Gastrocnemius medialis (tissue), 4 donors: ENCODE results near the gene PTCD1. TPM values are rescaled to one million over a fixed set of nuclear protein-coding genes. Genes with fewer than 3 reads are reported as not detected.

ENCODE experiments used
- ATAC-seq, 2 donors: fragments of 150-250 bp; one replicate each; pipeline ENCODE4 v1.9.1; 2016
- DNase-seq, 2 donors: peaks; one replicate each; pipeline ENCODE4 v3.0.0-alpha.2; 2019
- H3K27ac ChIP-seq, 4 donors: fragments of 200-600 bp; sonication (generic); 1 replicate in 1 of 4; 2 replicates in 3 of 4; pipeline ENCODE4 v1.5.1; 2016 to 2018; ENCODE audit warnings: mild to moderate bottlenecking in 2 of 4, moderate library complexity in 1 of 4
- H3K27me3 ChIP-seq, 3 donors: fragments of 200-600 bp; sonication (generic) in 2 of 3; 1 replicate in 1 of 3; 2 replicates in 2 of 3; pipeline versions ENCODE4 v1.5.1 to v1.6.0; 2016 to 2019; ENCODE audit warnings: mild to moderate bottlenecking in 1 of 3, moderate library complexity in 1 of 3
- H3K36me3 ChIP-seq, 2 donors: fragments of 200-600 bp; sonication (generic) in 1 of 2; one replicate each; pipeline ENCODE4 v1.5.1; 2017 to 2018
- H3K4me1 ChIP-seq, 2 donors: fragments of 200-600 bp; sonication (generic) in 1 of 2; one replicate each; pipeline ENCODE4 v1.5.1; 2016 to 2017; ENCODE audit warnings: mild to moderate bottlenecking in 2 of 2
- H3K4me3 ChIP-seq, 4 donors: fragments of 200-600 bp; sonication (generic) in 3 of 4; 1 replicate in 1 of 4; 2 replicates in 3 of 4; pipeline ENCODE4 v1.5.1; 2016 to 2019; ENCODE audit warnings: mild to moderate bottlenecking in 2 of 4
- H3K9me3 ChIP-seq, 3 donors: fragments of 200-600 bp; sonication (generic) in 2 of 3; 1 replicate in 1 of 3; 2 replicates in 2 of 3; pipeline ENCODE4 v1.5.1; 2016 to 2019
- CTCF ChIP-seq, 5 experiments: fragments of 450-650 bp in 3 of 5; fragments of 200-600 bp in 2 of 5; sonication (generic) in 2 of 5; IDR thresholded peaks in 4 of 5; conservative IDR thresholded peaks in 1 of 5; 1 replicate in 4 of 5; 2 replicates in 1 of 5; pipeline ENCODE4 v1.5.1; 2016 to 2019; ENCODE audit warnings: antibody characterized with exemption in 5 of 5, mild to moderate bottlenecking in 3 of 5, moderate library complexity in 3 of 5
- POLR2A ChIP-seq, 2 donors: fragments of 450-650 bp; IDR thresholded peaks; one replicate each; pipeline ENCODE4 v1.6.1; 2017; ENCODE audit warnings: antibody characterized with exemption in 2 of 2, mild to moderate bottlenecking in 2 of 2, moderate library complexity in 2 of 2
- in situ Hi-C, 4 donors: fragments of 200-750 bp; cut with MboI; loops; one replicate each; pipeline versions ENCODE4 v1.15.0 to v1.8.0; 2017; ENCODE audit warnings: low sequenced_read_pairs in 4 of 4
- intact Hi-C: fragments of 100-400 bp; cut with DNase I; formaldehyde crosslinking; loops from one replicate; pipeline ENCODE4 v1.15.1; 2023; ENCODE audit warnings: low total_unique reads
- total RNA-seq, 4 donors: library from RNA; depleted of rRNA; stranded (reverse); fragments of >200 nt; gene quantifications; one replicate each; pipeline versions ENCODE4 v1.1.0 to v1.2.3, GENCODE V29; 2016

The PTCD1 gene
- total RNA-seq, 4 donors from 2014 or later, result 7.8 to 14.1 (median 10.9) TPM

DNA sequence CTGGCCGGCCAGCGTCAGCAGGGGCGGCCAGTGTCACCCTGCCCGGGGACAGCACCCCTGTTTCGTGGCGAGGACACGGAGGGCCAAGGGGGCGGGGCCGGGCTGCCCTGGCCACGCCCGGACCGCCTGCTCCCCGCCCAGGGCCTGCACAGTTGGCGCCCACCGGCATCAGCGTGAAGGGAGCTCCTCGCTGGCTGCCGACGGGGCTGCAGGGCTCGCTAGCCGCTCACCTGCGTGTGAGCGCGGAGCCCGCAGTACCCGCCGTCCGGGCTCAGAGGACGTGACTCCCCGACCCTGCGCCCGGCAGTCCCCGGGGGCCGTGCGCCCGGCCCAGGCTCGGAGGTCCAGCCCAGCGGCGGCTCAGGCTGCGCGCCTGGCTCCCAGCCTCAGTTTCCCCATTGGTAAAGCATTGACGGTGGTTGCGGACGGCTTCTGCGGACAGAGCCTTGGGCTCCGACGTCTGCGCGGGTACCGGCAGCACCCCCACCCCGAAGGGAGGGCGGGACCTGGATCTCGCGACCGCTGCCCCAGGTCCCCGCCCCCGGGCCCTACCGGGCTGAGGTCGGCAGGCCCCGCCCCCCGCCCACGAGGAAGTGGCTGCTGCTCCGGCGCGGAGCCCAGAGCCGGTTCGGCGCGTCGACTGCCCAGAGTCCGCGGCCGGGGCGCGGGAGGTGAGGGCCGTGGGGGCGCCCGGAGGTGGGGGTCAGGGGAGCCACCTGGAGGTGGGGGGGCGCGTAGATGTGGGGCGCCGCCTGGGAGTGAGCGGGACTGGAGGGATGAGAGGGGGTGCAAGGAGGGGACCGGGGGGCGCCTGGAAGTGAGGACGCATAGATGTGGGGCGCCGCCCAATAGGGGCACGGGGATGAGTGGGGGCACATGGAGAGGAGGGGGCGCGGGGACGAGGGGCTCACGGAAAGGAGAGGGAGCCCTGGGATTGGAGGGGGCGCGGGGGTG lies 64.2 kb downstream of the PTCD1 start, which contains the start of gene ARPC1B:
Gene ARPC1B, plus strand, starts transcription at position 620 of the 954 bp plus-strand sequence. CDS start 10,985 bp downstream, outside the sequence.
- H3K9me3 ChIP-seq, result no peaks in the 10 kb centered on the region
- no peaks in the 10 kb centered on the region for H3K27me3 ChIP-seq
- H3K4me1 ChIP-seq, result peaks cover 5 to 13% of the 10 kb centered on the region in 2 donors
- intact Hi-C loops (loop anchor here (1.0 kb wide), 1 partner anchor 34 kb away; the partner anchor contains the start of genes BUD31 and PDAP1), in situ Hi-C loops (no loop called here)
- peak; percentile 43 to 49 for ATAC-seq
- peak; percentile 36 to 58 for DNase-seq
- no peaks in the 10 kb centered on the region for H3K36me3 ChIP-seq
- peak within 1 kb of the TSS; percentile 68 to 93 (median 74) for H3K4me3 ChIP-seq
- peak within 1 kb of the TSS; percentile 61 to 83 (median 78) for H3K27ac ChIP-seq
- peak; percentile 31 to 33 for TF ChIP-seq POLR2A (IDR thresholded peaks at IDR 0.05)
- TF ChIP-seq CTCF (IDR thresholded peaks at IDR 0.05 in 4 of 5, conservative IDR thresholded peaks at IDR 0.05 in 1 of 5), result no peak

- ATAC-seq (no peak), DNase-seq (no peak)
- Histone ChIP-seq H3K36me3 (no peaks in the 10 kb centered on the region), H3K4me1 (peaks cover 0 to 9% of the 10 kb centered on the region in 2 donors), H3K4me3 (peak overlapping the region; percentile 68 to 93 (median 74)), H3K27ac (peak overlapping the region; percentile 61 to 83 (median 78)), H3K27me3 (no peaks in the 10 kb centered on the region), H3K9me3 (no peaks in the 10 kb centered on the region)
- intact Hi-C loops (no loop called here), in situ Hi-C loops (no loop called here)
- TF ChIP-seq CTCF (IDR thresholded peaks at IDR 0.05 in 4 of 5, conservative IDR thresholded peaks at IDR 0.05 in 1 of 5) (no peak), POLR2A (IDR thresholded peaks at IDR 0.05) (no peak)
Observed at GRCh38 chr7:99373091-99374066, 65.2 kb downstream of the PTCD1 start.

GRCh38 chr7:99372275-99373090 lies 66.1 kb downstream of the PTCD1 start:
- no peaks in the 10 kb centered on the region for H3K9me3 ChIP-seq

More at GRCh38 chr7:99372275-99373090, 66.1 kb downstream of the PTCD1 start:
- intact Hi-C loops, result no loop called here
- Histone ChIP-seq H3K27me3 (no peaks in the 10 kb centered on the region), H3K4me1 (peaks cover 0 to 9% of the 10 kb centered on the region in 2 donors), H3K4me3 (no peak overlapping the region), H3K27ac (peak overlapping the region in 1 of 4 donors; percentile 8), H3K36me3 (peaks cover 0 to 3% of the 10 kb centered on the region in 2 donors)
- in situ Hi-C loops, result no loop called here
- ATAC-seq, result no peak
- no peak for TF ChIP-seq CTCF (IDR thresholded peaks at IDR 0.05 in 4 of 5, conservative IDR thresholded peaks at IDR 0.05 in 1 of 5)
- TF ChIP-seq POLR2A (IDR thresholded peaks at IDR 0.05), result no peak
- no peak for DNase-seq
